Kasumi-1 (cell line): ENCODE data around the gene CPT1C.

ENCODE experiments used
- DNase-seq, 2 experiments: peaks; one replicate each; lab custom pipeline; 2025; lab: John Stamatoyannopoulos, UW

The CPT1C gene

DNA sequence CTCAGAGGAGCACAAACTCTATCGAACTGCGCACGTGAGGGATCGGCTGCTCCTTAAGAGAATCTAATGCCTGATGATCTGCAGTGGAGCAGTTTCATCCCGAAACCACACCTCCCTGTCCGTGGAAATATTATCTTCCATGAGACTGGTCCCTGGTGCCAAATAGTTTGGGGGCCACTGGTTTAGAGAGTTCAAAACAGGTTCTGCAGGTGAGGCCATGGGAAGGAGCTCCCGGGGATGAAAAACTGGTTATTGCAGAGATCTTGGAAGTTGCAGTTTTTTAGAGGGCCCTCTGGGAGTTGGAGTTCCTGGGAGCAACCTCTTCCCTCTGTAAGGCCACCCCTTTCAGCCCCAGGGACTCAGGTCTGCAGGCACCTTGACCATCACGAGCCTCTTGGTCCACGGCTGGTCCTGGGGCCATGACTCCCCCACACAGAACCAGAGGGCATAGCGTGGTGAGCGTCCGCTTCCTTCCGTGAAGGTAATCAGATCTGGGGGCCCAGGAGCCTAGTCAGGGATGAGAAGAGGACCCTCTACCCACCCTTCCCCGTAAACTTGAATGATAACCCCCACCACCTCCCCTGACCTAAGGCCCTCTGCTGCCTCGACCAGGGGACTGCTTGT lies 30.5 kb upstream of the CPT1C start:
- DNase-seq = no peak

DNA sequence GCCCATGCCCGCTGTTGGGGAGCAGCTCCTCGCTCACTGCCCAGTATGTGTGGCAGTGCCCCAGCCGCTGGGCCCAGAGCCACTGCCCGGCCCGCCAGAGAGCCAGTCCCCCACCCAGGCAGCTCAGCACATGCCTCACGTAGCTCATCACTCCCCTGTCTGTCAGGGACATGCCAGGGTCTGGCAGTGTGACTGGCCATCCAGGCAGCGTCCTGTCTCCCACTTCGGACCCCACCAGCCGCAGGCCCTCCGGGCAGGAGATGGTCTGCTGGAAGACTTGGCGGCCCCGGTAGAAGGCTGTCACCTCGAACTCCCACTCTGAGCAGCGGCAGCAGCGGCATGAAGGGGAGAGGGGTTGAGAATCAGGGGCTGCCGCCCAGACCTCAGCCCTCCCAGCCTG lies 28.9 kb upstream of the CPT1C start:
- DNase-seq = no peak

DNA sequence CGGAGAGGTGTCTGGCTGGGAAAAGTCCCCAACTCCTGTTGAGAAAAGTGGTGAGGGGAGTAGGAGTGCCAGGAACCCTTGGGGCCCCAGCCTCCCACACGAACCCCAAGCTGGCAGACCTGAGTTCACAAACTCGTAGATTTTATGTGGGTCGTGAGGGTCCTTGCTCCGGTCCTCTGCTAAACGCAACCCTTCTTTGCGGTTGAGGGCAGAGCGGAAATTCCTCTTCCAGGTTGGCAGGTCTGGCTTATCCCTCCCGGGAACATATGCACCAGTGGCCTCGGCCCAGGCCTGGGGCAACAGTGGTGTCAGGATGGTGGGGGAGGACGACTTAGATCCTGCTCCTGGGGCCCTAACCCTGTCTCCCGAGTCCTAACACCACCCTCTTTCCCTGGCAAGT lies 27.7 kb upstream of the CPT1C start:
- DNase-seq = no peak

DNA sequence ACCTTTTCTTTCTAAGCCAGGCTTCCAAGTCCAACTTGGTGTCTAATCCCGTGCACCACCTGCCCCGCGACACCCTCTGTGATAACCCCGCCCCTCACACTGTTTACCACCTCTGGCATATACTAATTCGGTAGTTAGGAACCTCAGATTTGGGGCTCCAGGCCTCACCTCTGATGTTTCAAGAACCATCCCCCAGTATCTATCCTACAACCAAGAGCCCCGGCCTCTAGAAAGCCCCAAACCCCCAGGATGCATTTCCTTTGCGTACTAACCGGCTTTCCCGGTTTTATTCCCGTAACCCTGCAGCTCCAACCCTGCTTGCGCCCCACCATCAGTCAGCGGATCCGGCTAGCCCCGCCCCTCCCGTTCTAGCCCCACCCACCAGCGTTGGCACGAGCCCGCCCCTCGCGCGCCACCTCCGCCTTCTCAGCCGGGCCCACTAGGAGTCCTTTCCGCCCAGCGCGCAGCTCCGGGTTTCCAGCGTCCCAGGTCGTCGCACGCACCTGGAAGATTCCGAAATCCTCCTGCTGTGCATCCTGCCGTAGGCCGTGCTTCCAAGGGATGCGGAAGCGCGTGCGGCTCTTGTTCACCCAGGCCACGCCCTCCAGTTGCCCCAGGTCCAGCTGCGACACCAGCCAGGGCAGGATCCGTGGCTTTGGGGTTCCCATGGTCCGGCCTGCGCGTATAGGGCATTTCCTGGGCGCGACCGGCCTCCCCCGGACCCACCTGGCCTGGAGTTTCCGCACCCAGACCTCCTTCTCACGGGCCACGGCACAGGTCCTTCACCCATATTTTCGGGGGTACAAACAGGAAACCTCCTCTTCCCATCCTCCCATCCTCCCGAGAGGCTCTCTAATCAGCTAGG lies 26.5 kb upstream of the CPT1C start:
- DNase-seq = peak; percentile 68 to 69

DNA sequence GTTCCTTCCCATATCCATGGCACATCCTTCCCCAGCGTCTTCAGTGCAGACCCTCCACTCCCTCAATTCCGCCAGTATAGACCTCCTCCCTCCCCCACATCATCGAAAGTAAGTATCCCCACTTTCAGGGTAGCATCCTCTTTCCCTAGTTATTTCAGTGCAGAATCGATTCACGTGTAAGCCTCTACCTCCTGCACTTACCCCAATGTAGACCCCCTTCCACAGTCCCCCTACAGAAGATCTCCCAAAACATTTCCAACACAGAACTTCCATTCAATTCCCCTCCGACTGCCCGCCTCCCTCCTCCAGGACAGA lies 25.9 kb upstream of the CPT1C start:
- DNase-seq = no peak

DNA sequence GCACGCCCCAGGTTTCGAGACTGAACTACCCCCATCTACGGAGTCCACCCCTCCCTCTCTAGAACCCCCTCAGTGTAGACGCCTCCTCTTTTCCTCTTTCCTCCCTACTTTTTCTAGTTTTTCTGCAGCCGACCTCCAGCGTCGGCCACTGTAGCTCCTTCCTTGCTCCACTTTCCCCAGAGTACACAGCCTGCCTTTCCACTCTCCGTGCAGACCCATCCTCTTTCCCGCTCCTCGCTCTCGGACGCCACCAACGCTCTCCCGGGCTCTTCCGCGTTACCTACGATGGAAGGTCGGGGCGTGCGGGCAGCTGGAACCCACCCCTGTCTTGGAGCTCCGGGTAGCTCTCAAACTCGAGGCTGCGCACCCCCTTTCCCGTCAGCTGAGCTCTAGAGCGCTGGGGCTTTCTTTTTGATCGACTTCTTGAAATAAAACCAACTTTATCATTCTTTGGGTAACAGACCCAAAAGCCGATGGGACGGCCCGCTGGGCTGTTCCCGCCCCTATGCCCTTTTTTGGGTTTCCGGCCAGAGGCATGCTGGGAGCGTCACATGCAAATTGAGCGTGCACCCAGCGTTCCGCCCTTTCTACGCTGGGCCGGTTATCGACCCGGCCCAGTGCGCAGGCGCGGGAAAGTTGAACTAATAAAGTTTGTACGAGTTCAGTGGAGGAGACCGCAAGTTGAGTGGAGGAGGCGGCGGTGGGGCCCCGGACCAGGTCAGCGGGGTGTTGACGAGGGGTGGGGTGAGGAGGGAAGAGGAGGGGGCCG lies 25.4 kb upstream of the CPT1C start, which contains the start of the genes BCL2L12 and IRF3:
BCL2L12 (plus strand) TSS at position 583 of the 769 bp plus-strand sequence. CDS start 760 bp downstream, outside the sequence.
IRF3 (minus strand) TSS at position 507 of the 769 bp plus-strand sequence. CDS start 1,019 bp downstream, outside the sequence.
- DNase-seq = peak; percentile 94 to 96

DNA sequence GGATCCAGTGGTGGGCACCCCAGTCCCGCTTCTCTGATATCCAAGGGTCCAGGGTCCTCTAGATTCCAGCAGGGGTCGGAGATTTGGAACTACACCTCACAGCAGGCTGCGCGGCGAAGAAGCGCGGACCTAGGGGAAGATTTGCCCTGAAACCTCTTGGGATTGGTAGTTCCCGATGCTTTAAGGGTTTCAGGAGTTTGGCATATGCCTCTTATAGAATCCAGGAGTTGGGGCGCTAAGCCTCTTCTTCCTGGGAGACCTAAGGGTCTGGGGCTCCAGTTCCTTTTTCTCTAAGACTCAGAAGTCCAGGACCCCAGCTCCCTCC lies 24.8 kb upstream of the CPT1C start:
- DNase-seq = peak; percentile 69 to 86

DNA sequence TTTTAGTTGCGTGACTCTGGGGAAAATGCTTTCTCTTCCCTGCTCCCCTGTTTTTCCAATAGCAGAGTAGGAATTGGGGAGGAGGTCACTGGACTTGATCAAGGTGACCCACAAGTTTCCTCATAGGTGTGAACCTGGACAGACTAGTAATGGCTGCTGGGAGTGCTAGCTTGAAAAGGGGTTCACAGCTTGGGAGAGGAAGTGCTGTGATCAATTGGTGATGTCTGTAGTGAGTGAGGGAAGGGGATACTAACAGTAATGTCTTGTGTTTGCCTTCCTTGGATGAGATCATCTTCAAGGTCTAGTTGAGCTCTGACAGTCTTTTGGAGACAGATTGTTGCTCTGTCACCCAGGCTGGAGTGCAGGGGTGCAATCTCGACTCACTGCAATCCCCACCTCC lies 23.4 kb upstream of the CPT1C start:
- no peak for DNase-seq

DNA sequence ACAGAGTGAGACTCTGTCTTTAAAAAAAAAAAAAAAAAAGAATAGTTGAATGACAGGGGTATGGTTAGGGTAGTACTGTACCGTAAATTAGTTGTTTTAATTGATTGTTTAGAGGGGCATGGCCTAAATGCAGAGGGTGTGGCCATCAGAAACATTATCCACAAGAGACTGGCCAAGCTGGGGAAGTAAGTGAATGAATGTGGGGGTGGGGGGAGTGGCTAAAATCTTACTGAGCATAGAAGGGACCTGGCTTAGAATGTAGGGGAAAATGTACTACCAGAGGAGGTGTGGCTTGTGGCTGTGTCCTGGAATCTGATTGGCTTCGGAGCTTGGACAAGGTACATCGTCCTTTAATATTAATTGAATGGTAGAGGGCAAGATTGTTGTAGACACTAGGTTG lies 21.4 kb upstream of the CPT1C start:
- DNase-seq = no peak

DNA sequence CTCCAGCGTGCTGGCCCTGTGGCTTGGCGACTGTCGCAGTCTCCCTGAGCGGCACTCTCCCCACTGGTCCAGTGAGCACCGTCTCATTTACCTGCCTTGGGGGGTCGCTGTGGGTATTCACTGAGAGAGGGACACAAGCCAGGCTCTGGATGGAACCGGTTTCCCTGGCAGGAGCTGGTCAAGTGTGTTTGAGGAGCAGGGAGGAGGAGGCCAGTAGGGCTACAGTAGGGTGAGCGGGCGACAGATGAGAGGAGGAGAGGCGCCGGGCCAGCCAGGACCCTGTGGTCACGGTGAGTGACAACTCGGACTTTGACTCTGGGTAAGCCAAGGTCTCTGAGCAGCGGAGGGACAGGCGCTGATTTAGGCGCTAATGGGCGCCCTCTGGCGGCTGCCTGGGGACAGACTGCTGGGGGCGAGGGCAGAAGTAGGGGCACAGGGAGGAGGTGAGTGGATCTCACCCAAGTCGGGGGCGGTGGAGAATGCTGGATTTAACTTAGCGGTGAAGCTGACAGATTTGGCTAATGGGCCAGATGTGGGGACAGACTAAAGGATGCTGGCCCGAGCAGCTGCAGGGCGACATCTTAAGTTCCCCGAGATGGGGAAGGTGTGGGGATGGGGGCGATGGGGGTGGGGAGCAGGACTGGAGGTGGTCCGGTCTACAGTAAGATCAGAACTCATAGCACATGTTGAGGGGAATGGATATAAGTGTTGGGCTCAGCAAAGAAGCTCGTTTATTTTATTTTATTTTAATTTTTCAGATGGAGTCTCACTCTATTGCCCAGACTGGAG lies 18.6 kb upstream of the CPT1C start:
- peak; percentile 62 to 63 for DNase-seq

DNA sequence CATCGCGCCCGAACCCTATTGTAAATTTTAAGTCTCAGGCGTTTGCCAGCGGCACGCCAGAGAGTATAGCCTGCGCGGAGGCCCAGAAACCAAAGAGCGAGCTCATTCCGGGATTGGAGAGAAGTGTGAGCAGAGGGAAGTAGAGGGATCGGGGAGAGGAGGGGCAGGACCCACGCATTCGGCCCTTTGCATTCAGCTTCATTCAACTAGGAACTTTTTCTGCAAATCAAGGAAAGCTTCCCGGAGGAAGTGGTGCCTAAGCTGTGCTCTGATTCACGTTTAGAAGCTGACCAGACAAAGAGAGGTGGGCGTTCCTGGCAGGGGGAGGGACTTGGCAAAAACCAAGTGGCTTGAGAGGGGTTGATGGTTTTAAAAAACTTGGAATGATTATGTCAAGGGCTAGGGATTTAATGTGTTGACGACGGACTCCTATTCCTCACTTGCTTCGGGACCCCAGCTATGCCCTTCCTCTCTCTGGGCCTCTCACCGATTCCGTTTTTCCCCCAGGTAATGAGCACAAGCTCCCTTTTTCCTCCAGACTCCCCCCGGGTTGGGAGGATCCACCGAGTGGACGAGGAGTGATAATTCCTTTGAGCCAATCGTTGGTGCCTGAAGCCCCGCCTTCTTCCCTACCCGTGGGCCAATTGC lies 14.7 kb upstream of the CPT1C start:
- peak; percentile 87 for DNase-seq

DNA sequence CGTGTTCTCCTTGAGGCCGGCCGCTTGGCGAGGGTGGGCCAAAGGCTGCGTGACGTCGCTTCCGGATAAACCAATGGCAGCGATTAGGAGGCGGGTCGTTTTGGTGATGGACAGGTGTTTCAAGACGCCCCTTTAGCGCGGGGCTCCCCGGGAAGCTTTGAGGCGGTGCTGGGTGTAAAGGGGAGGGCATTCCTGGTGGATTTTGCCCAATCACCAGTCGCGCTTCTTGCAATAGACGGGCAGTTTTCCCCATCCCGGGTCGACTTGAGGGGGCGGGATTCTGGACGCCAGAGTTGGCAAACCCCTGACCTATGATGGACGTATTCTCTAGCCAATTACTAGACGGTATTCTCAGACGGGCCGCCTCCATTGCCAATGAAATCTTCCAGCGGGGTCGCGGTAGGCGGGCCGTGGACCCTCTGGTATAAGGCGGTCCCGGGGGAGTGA lies 14.1 kb upstream of the CPT1C start:
- DNase-seq = peak; percentile 99 to 100

DNA sequence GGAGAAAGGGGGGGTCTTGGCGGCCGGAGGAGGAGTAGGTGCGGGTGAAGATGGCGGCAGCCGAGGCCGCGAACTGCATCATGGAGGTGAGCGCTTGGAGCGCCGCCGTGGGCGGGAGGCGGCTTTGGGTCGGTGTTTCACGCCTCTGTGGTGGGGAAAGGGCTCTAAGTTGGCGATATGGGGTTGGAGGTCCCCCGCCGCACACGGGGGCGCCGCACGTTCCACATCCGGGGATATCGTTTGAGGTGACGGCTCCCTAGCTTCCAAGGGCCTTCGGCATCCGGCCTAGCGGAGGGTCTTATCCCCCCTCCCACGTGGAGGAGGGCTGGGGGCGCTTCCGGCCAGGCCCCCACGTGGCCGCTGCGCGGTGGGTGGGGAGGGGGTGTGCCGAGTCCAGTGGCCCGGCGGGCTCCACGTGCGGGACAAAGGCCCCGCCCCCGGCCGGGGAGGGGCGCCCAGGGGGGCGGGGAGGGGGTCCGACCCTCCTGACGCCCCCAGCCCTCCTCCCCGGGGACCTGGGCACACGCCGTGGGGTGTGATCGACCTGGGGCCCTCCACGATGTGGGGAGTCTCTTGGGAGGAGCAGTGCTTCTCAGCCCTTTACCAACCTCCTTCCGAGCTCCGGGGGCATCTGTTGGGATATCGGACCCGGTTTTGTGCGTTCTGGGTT lies 13.6 kb upstream of the CPT1C start, which contains the start of gene PRMT1:
PRMT1 (plus strand) TSS at position 41 of the 670 bp plus-strand sequence; CDS start at position 51, 10 bp downstream.
- DNase-seq = no peak

DNA sequence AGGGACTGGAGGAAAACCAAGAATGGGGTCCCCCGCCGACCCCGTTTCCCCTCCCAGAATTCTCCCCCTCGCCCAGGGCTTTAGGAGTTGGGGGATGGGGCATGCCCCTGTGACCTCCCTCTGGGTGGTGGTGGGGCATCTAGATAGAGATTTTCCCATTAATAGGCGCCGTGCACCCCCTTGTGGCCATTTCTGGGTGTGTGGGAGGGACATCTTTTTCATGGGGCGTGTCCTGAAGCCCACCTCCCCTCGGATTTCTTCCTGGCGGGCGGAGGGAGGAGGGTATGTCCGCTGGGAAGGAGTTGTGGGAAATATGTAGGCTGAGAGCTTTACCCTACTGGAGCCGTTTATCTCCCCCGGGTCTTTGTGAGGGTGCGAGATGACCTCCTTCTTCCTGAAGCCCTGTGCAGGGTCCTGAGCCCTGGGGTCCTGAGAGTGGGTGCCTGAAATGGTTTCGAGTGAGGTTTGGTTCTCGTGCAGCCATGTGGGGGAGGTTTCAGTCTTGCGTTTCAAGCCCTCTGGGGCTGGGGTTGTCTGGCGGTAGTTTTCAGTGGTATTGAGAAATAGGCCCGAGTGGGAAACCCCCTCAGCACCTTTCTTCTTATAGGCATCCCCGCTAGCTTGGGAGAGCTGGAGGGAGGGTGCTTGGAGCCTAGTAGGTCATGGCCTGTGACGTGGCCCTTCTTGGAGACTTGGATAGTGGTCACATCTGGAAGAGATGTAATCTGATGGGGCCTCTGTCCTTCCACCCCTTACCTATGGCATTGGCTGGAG lies 12.8 kb upstream of the CPT1C start:
- peak; percentile 63 to 69 for DNase-seq

DNA sequence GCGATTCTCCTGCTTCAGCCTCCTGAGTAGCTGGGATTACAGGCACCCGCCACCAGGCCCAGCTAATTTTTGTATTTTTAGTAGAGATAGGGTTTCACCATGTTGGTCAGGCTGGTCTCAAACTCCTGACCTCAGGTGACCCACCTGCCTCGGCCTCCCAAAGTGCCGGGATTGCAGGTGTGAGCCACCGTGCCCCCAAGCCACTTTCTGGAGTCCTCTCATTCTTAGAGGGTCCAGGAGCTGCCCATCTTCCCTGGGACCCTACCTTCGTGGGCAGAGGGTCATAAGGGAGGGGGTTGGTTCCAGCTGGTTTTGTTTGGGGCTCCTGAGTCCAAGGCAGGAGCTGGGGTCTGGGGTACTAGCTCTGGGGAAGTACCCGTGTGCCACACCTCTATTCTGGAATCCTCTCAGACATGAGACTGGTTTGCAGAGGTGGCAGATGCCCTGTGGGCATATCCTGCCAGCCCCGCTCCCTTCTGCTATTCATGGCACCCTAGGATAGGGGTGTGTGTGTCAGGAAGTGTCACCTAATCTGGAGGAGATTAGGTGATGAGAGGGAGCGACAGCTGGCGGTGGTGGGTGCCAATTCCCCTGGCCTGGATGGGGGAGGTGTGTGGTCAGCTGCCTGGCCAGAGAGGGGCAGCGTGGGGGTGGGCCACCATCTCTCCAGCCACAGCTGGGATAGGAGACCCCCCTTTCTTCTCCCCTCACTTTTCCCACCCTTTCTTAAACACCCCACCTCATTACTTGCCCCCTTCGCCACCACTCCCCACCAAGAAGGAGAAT lies 11.7 kb upstream of the CPT1C start:
- no peak for DNase-seq

DNA sequence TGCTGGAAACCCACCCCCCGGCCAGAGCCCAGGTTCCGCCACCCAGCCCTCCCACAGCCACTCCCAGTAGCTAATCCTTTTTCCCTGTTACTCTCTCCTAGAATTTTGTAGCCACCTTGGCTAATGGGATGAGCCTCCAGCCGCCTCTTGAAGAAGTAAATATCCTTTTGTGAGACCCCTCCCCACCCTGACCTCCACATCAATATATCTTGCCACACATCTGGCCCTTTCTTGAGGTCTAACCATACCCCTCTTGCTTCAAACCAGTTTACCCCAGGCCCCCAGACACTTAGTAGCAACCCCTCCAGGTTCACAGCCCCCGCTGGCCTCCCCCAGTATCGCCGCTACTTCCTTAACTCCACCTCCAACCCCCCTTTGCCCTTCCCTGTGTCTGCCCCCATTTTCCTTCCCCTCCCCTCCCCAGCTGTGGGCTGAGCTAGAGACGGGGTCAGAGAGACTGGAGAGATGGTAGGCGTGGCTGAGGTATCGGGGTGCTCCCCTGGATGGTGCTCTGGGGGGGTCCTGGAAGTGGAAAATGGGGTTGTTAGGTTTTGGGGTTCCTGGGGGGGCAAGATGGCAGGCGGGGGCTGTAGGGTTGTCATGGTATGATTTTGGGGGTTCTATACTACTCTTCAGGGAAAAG lies 11.0 kb upstream of the CPT1C start:
- no peak for DNase-seq

DNA sequence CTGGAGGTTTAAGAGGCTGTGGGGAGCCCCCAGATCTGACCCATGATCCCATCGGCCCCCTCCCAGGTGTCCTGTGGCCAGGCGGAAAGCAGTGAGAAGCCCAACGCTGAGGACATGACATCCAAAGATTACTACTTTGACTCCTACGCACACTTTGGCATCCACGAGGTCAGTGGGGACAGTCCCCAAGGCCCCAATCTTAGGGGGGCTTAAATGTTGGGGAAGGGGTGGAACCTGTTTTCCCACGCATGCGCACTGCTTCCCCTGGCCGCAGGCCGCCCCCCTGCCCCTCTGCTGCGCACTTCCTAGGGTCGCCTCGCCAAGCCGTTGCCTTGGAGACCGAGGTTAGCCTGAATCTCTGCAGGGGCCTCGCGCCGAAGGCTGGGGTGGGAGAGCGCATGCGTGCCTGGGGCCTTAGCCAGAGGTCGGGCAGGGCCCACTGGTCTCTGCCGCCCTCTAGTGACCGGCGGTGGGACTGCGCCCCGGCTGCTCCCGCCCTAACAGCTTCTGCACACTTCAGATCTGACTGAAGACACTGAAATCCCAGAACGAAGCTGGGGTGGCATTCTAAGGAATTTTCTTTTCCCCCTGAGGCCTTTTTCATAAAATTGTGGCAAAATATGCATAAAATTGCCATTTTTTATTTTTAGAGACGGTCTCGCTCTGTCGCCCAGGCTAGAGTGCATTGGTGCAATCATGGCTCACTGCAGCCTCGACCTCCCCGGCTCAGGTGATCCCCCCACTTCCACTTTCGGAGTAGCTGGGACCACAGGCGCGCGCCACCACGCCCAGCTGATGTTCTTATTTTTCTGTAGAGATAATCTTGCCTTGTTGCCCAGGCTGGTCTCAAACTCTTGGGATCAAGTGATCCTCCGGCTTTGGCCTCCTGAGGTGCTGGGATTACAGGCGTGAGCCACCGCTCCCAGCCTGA lies 10.2 kb upstream of the CPT1C start:
- peak; percentile 76 to 90 for DNase-seq
